NCI-H1436 (cell line): Measurements from ENCODE around the gene LRP1-AS.

Experiments used
- DNase-seq: peaks from one replicate; lab custom pipeline; 2025; lab: John Stamatoyannopoulos, UW

LRP1-AS gene

GRCh38 chr12:57160040-57160439 lies 12.6 kb upstream of the LRP1-AS start:
- DNase-seq = no peak

DNA sequence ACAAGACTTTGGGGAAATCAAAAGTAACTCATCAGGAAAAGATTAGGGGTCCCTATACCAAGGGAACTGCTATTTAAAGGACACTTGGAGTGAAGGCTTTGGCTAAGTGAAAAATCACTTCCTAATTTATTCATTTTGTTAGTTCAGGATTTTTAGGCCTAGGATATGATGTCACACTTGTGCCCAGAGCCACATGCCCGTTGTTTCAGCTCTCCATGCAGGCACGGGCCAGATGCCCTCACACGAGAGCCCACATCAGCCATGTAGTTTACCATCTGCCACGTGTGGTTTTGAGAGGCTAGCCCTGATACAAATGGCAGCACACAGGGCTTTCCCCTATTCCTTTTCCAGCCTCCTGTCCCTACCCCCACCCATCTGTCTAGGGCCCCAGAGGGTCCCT lies 11.9 kb upstream of the LRP1-AS start:
- DNase-seq = no peak

- DNase-seq = no peak
Observed at GRCh38 chr12:57158665-57159064, 11.2 kb upstream of the LRP1-AS start.

DNA sequence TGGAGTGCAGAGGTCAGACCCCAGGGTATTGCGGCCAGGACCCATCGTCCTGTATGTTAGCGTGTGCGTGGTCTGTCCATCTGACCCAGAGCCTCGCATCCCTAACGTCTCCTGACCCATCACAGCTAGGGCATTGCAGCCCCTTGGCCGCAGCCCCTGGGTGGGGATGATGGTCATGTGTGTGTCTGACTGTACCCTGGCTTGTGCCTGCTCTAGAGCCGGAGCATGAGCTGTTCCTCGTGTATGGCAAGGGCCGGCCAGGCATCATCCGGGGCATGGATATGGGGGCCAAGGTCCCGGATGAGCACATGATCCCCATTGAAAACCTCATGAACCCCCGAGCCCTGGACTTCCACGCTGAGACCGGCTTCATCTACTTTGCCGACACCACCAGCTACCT lies 10.8 kb upstream of the LRP1-AS start:
- DNase-seq = no peak

DNA sequence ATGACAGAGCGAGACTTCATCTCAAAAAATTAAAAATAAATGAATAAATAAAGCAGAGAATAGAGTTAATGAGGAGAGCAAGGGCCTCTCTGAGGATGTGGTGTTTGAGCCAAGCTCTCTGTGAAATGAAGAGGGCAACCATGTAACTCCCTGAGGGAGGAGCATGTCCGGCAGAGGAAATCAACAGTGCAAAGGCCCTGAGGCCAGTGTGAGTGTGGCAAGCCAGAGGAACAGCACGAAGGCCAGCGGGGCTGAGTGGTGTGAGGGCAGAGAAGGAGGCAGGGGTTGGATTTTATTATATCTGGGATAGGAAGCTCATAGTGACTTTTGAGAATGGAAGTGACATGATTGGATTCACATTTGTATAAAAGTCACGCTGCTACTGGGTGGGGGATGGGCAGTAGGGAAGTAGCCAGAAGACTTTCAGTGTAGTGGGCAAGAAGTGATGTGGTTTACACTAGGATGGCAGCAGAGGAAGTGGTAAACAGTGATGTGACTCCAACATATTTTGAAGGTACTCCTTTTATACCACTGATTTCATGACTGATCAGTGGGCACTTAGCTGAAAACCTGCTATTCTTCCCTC lies 10.3 kb upstream of the LRP1-AS start:
- no peak for DNase-seq

GRCh38 chr12:57156701-57157403 lies 9.4 kb upstream of the LRP1-AS start:
- DNase-seq = no peak

GRCh38 chr12:57154804-57155434 lies 7.5 kb upstream of the LRP1-AS start:
- no peak for DNase-seq

- no peak for DNase-seq
Observed at GRCh38 chr12:57154076-57154475, 6.7 kb upstream of the LRP1-AS start.

DNA sequence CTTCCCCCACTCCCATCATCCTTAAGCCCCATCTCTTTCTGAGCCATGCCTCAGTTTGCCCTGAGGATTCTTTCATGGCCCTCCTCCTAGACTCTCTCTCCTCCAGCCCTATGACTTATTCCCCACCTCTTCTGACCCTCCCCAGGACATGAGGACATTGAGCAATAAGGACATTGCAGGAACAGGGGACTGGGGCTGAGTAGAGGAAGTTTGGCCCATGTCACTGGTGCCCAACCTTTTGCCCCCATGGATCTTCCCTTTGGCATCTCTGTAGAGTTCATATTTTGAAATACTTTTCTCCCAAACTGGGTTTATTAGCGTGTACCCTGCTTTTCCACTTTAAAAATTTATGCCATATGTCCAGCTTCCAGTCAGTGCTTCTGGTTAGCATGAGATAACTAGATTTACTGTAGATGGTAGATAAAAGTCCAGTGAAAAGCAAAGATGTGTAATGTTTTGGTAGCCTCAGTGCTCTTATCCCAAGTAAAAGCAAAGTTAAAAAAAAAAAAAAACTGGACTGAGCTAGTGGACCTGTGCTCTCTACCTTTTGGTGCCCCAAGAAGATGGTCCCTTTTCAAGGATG lies 6.1 kb upstream of the LRP1-AS start:
- DNase-seq = no peak

DNA sequence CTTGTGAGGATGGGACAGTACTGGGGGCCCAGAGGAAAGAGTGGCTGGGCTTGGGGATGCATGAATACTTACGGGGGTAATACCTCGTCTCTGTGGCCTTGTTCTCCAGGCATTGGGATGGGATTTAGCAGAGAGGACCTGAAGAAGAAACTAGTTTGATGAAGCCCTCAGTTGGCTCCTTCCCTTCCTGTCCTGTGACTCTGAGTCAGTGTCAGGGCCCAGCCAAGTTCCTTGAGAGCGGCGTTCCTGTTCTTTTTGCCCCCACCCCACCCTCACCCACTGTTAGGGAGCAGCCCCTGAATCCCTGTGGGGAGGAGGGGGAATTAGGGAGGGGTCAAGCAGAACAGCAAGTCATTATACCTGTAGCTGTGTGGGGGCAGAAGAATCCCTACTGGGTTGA lies 5.2 kb upstream of the LRP1-AS start:
- DNase-seq = no peak

- DNase-seq = no peak
Observed at GRCh38 chr12:57151741-57152630, 4.6 kb upstream of the LRP1-AS start.

GRCh38 chr12:57150400-57151000 lies 3.1 kb upstream of the LRP1-AS start:
- DNase-seq = no peak

GRCh38 chr12:57149245-57149900 lies 2.0 kb upstream of the LRP1-AS start:
- no peak for DNase-seq

DNA sequence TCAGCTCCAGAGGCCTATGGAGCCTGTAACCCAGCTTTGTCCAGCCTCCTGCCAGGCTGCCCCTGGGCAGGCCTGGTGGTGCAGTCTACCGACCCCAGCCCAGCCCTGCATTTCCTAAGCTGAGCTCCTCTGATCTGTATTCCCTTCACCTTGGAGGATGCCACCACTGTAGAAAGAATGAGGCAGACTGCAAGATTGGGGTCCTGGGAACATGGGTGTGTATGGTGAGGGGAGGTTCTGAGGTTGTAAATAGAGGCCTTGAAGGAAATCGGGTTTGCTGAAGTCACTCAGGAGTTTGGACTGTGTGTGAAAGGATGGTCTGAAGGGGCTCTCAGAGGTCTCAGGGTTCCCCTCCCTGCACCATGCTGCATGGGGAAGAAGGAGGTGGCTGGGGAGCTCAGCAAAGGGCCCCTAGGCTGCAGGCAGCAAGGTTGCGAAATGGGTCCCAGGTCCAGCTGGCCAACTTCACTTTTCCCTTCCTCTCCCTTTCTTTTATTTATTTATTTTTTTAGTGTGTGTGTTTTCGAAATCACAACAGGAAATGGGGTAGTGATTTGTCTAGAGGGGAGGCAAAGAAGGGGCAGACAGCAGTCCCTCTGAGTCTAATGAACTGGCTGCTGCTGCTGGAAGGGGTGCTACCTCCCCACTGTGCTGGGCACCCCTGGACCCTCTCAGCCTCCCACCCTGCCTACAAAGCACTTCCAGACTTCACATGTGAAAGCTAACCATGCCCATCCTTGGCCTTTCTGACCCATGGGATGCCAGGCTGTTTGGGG lies 1.2 kb upstream of the LRP1-AS start:
- DNase-seq = no peak

GRCh38 chr12:57146092-57146491 lies 1.3 kb downstream of the LRP1-AS start:
- no peak for DNase-seq

DNA sequence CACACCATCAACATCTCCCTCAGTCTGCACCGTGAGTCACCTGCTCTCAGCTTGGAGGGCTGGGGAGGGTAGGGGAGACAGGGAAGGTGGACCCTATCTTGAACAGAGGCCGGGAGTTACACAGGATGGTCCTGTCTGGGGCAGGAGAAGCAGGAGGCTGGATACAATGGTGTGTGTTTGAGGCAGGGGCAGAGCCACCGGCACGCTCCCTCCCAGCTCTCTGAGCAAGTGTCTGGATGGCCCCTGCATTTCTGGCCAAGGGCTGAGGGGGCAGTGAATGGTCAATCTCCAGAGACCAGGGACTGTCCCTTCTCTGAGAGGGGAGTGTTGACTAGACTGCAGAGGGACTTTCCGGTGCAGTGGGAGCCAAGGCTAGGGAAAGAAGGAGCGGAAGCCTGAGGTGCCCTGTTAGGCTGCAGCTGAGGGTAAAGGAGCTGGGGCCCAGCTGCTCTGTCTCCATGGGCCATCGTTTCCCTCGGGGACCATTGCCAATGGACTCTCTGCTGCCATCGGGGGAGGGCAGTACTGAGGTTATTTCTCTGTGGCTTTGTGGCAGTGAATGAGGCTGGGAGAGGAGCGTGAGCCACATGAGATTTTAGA lies 1.9 kb downstream of the LRP1-AS start:
- DNase-seq = no peak

- no peak for DNase-seq
Observed at GRCh38 chr12:57143454-57143853, 4.0 kb downstream of the LRP1-AS start.

DNA sequence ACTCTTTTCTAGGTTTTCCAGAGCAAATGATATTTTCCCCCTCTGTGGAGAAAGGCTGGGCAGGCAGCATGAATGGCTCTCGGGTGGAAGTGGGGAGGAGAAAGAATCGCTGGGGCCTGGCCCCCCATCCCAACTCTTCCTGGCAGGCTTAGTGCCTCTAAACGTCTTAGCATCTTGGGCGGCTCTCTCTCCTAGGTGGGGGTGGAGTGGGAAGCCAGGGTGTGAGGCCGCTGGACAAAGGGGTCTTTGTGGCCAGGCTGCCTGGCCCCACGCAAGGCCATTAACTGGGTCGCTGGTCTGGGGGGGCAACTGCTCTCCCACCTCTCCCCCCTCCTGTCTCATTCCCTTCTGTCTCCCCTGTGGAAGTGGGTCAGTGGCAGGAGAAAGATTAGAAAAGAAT lies 4.7 kb downstream of the LRP1-AS start:
- DNase-seq = no peak

- DNase-seq = no peak
Observed at GRCh38 chr12:57142121-57142520, 5.3 kb downstream of the LRP1-AS start.

DNA sequence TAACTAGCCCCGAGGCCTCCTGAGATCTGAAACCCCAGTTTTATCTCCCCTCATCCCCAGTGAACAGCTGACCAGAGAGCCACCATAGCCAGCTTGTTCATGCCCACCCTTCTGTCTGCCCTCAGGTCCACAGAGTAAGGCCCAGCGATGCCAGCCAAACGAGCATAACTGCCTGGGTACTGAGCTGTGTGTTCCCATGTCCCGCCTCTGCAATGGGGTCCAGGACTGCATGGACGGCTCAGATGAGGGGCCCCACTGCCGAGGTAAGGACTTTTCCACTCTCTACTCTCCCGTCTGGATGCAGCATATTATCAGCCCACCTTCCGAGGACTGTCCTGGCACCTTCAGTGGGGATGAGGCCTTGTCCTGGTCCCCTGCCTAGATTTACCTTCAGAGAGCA lies 6.2 kb downstream of the LRP1-AS start:
- no peak for DNase-seq
